HCT116 (cell line): ENCODE results near the gene SLITRK4. TPM values are rescaled to one million over a fixed set of nuclear protein-coding genes. Genes with fewer than 3 reads are reported as not detected.

Experiments used
- ATAC-seq: fragments of 200-7000 bp; cut with Tn5 transposase; 2 replicates; pipeline ENCODE4 v1.9.1; 2020; ENCODE audit warnings: mild to moderate bottlenecking, moderate library complexity
- BruUV-seq: library from RNA; stranded (reverse); fragments of 400-500 nt; replicated peaks from 2 replicates; lab custom pipeline; 2021; lab: Mats Ljungman, UMichigan
- CTCF ChIA-PET: fragments of 300-600 bp; sonication (Branson Sonifier 250); formaldehyde crosslinking; loops from one replicate; lab custom pipeline; 2021; ENCODE audit warnings: antibody characterized with exemption; lab: Charles Lee
- POLR2A ChIA-PET: fragments of 300-600, 350-600 bp; sonication (Branson Sonifier 250); formaldehyde crosslinking; loops from one replicate; lab custom pipeline; 2021; ENCODE audit warnings: antibody characterized with exemption; lab: Charles Lee
- RAD21 ChIA-PET, 2 experiments: fragments of 300-600 bp; sonication (Branson Sonifier 250); formaldehyde crosslinking; loops; one replicate each; lab custom pipeline; 2023; ENCODE audit warnings: low total read pairs in 2 of 2; ENCODE audit not compliant: uncharacterized antibody in 2 of 2, unreplicated experiment in 2 of 2, low non-redundant PET in 1 of 2; lab: Charles Lee
- DNase-seq: peaks from one replicate; pipeline ENCODE4 v3.0.0-alpha.2; 2010; ENCODE audit warnings: low read depth, low spot score
- H2AFZ ChIP-seq: fragments of 200-600 bp; shearing (Covaris generic), sonication (generic); 2 replicates; pipeline ENCODE4 v1.6.1; 2017; ENCODE audit warnings: low read depth, mixed run types, mixed read lengths, antibody characterized with exemption, low read length; ENCODE audit not compliant: poor library complexity, severe bottlenecking
- H3K27ac ChIP-seq: 2 replicates; pipeline ENCODE4 v1.5.1; 2012; ENCODE audit warnings: low read depth, low read length
- H3K27me3 ChIP-seq: fragments of 200-600 bp; sonication (generic); 2 replicates; pipeline ENCODE4 v1.6.1; 2016; ENCODE audit warnings: mixed run types, low read length, mixed read lengths; ENCODE audit not compliant: insufficient read depth
- H3K36me3 ChIP-seq, 2 experiments: fragments of 200-500 bp in 1 of 2; fragments of 200-600 bp in 1 of 2; sonication (Bioruptor generic) in 1 of 2; sonication (generic) in 1 of 2; 2 replicates each; pipeline versions ENCODE4 v1.5.1 to v1.6.1; 2014 to 2016; ENCODE audit warnings: low read length in 2 of 2, inconsistent platforms in 1 of 2, mixed read lengths in 1 of 2, mixed run types in 1 of 2; ENCODE audit not compliant: insufficient read depth in 2 of 2, control insufficient read depth in 1 of 2
- H3K4me1 ChIP-seq, 2 experiments: fragments of 200-600 bp in 1 of 2; sonication (generic) in 1 of 2; 2 replicates each; pipeline versions ENCODE4 v1.5.1 to v1.6.1; 2012 to 2017; ENCODE audit warnings: low read length in 2 of 2, inconsistent platforms in 1 of 2, mild to moderate bottlenecking in 1 of 2, mixed read lengths in 1 of 2, mixed run types in 1 of 2, moderate library complexity in 1 of 2; ENCODE audit not compliant: insufficient read depth in 2 of 2, control insufficient read depth in 1 of 2
- H3K4me2 ChIP-seq: fragments of 200-600 bp; sonication (generic); 2 replicates; pipeline ENCODE4 v1.6.1; 2017; ENCODE audit warnings: mixed run types, low read length, mixed read lengths
- H3K4me3 ChIP-seq, 2 experiments: fragments of 200-600 bp in 1 of 2; sonication (generic) in 1 of 2; replicated peaks in 1 of 2; 2 replicates each; pipeline ENCODE4 v1.5.1; 2011 to 2016; ENCODE audit warnings: low read length in 2 of 2, control low read depth in 1 of 2, low read depth in 1 of 2, mild to moderate bottlenecking in 1 of 2, mixed read lengths in 1 of 2, mixed run types in 1 of 2
- H3K79me2 ChIP-seq: fragments of 200-600 bp; sonication (generic); 2 replicates; pipeline ENCODE4 v1.6.1; 2017; ENCODE audit warnings: mild to moderate bottlenecking, mixed run types, low read length, moderate library complexity, mixed read lengths; ENCODE audit not compliant: insufficient read depth
- H3K9ac ChIP-seq: fragments of 200-600 bp; sonication (generic); 2 replicates; pipeline ENCODE4 v1.6.1; 2016; ENCODE audit warnings: low read length, mixed read lengths
- H3K9me2 ChIP-seq: fragments of 200-600 bp; sonication (generic), shearing (Covaris generic); 2 replicates; pipeline ENCODE4 v1.6.1; 2017; ENCODE audit warnings: mixed run types, mild to moderate bottlenecking, moderate library complexity; ENCODE audit not compliant: insufficient read depth
- H3K9me3 ChIP-seq, 2 experiments: fragments of 200-500 bp in 1 of 2; fragments of 200-600 bp in 1 of 2; sonication (Bioruptor generic) in 1 of 2; sonication (generic) in 1 of 2; 2 replicates each; pipeline ENCODE4 v1.6.1; 2014 to 2017; ENCODE audit warnings: low read length in 2 of 2, mixed read lengths in 2 of 2, inconsistent platforms in 1 of 2, low read depth in 1 of 2, mild to moderate bottlenecking in 1 of 2, mixed run types in 1 of 2, moderate library complexity in 1 of 2; ENCODE audit not compliant: control insufficient read depth in 1 of 2, insufficient read depth in 1 of 2
- H4K20me1 ChIP-seq: fragments of 200-600 bp; sonication (generic), shearing (Covaris generic); 2 replicates; pipeline ENCODE4 v1.6.1; 2017; ENCODE audit warnings: mixed run types, mild to moderate bottlenecking, moderate library complexity; ENCODE audit not compliant: insufficient read depth
- CBX3 ChIP-seq: IDR thresholded peaks from 2 replicates; pipeline ENCODE4 v1.6.1; 2012; ENCODE audit warnings: low read depth
- CEBPB ChIP-seq: IDR thresholded peaks from 2 replicates; pipeline ENCODE4 v1.6.1; 2012; ENCODE audit warnings: low read depth
- CTCF ChIP-seq, 3 experiments: fragments of 200-600 bp in 1 of 3; sonication (generic) in 1 of 3; IDR thresholded peaks in 2 of 3; conservative IDR thresholded peaks in 1 of 3; 2 replicates each; pipeline ENCODE4 v1.5.1; 2012 to 2017; ENCODE audit warnings: low read depth in 2 of 3, low read length in 2 of 3, antibody characterized with exemption in 1 of 3, borderline replicate concordance in 1 of 3, control low read depth in 1 of 3, mild to moderate bottlenecking in 1 of 3, mixed read lengths in 1 of 3, mixed run types in 1 of 3, moderate library complexity in 1 of 3; ENCODE audit not compliant: insufficient read depth in 1 of 3
- EGR1 ChIP-seq: IDR thresholded peaks from 2 replicates; pipeline ENCODE4 v1.6.1; 2012; ENCODE audit warnings: low read depth
- ELF1 ChIP-seq: IDR thresholded peaks from 2 replicates; pipeline ENCODE4 v1.6.1; 2012; ENCODE audit warnings: low read depth, borderline replicate concordance
- EZH2 ChIP-seq: fragments of 200-600 bp; sonication (generic); IDR thresholded peaks from 2 replicates; pipeline ENCODE4 v1.6.1; 2017; ENCODE audit warnings: antibody characterized with exemption, mixed run types
- EZH2phosphoT487 ChIP-seq: fragments of 200-600 bp; IDR thresholded peaks from 2 replicates; pipeline ENCODE4 v1.6.1; 2018; ENCODE audit warnings: antibody characterized with exemption, borderline replicate concordance
- JUND ChIP-seq: IDR thresholded peaks from 2 replicates; pipeline ENCODE4 v1.6.1; 2012
- MAX ChIP-seq: IDR thresholded peaks from 2 replicates; pipeline ENCODE4 v1.6.1; 2012
- POLR2A ChIP-seq: IDR thresholded peaks from 2 replicates; pipeline ENCODE4 v1.7.0; 2011; ENCODE audit warnings: borderline replicate concordance; ENCODE audit not compliant: insufficient read depth, insufficient read length; ENCODE audit errors: extremely low read depth
- RAD21 ChIP-seq: IDR thresholded peaks from 2 replicates; pipeline ENCODE4 v1.6.1; 2012; ENCODE audit warnings: low read depth, mild to moderate bottlenecking
- REST ChIP-seq: IDR thresholded peaks from 2 replicates; pipeline ENCODE4 v1.6.1; 2012; ENCODE audit warnings: low read depth
- SIN3A ChIP-seq: IDR thresholded peaks from 2 replicates; pipeline ENCODE4 v1.6.1; 2012; ENCODE audit warnings: low read depth
- SRF ChIP-seq: IDR thresholded peaks from 2 replicates; pipeline ENCODE4 v1.6.1; 2012; ENCODE audit warnings: low read depth
- TCF7L2 ChIP-seq: IDR thresholded peaks from 2 replicates; pipeline ENCODE4 v1.7.0; 2011; ENCODE audit warnings: borderline replicate concordance, inconsistent platforms; ENCODE audit not compliant: insufficient read depth, insufficient read length; ENCODE audit errors: extremely low read depth
- ZBTB33 ChIP-seq: IDR thresholded peaks from 2 replicates; pipeline ENCODE4 v1.6.1; 2011; ENCODE audit warnings: mild to moderate bottlenecking, low read length, moderate library complexity; ENCODE audit not compliant: insufficient replicate concordance; ENCODE audit errors: extremely low read depth
- ZFX ChIP-seq: fragments of 450-650 bp; IDR thresholded peaks from 2 replicates; pipeline ENCODE4 v1.6.1; 2017
- ZNF274 ChIP-seq: fragments of 200-500 bp; sonication (Bioruptor generic); IDR thresholded peaks from 2 replicates; pipeline ENCODE4 v1.6.1; 2014; ENCODE audit warnings: mild to moderate bottlenecking, low read depth, low read length, inconsistent platforms
- intact Hi-C: fragments of 100-400 bp; cut with micrococcal nuclease; formaldehyde crosslinking; loops from 2 replicates; pipeline ENCODE4 v1.10.0; 2022
- total RNA-seq: library from RNA; stranded (reverse); gene quantifications from one replicate; pipeline ENCODE4 v1.2.1, GENCODE V29; 2021; ENCODE audit not compliant: unreplicated experiment

The SLITRK4 gene
- total RNA-seq, 1 experiment from 2014 or later = not detected

GRCh38 chrX:143663755-143664154 lies 27.9 kb upstream of the SLITRK4 start:
- ChIA-PET POLR2A (no interaction called here), RAD21 (no interaction called here)
- Histone ChIP-seq H3K4me3 (no peak overlapping the region), H2AFZ (no peak overlapping the region), H3K4me2 (no peak overlapping the region), H3K9me3 (no peaks in the 10 kb centered on the region), H3K4me1 (no peaks in the 10 kb centered on the region), H3K36me3 (no peaks in the 10 kb centered on the region), H4K20me1 (no peaks in the 10 kb centered on the region), H3K27ac (no peak overlapping the region), H3K79me2 (no peaks in the 10 kb centered on the region), H3K9ac (no peak overlapping the region)
- intact Hi-C loops = no loop called here
- no TSS peak for BruUV-seq
- no peak for TF ChIP-seq MAX
- TF ChIP-seq JUND = no peak
- no peak for TF ChIP-seq POLR2A
- no peak for TF ChIP-seq CBX3
- TF ChIP-seq EZH2phosphoT487 = no peak
- TF ChIP-seq REST = no peak
- TF ChIP-seq SIN3A = no peak
- no peak for TF ChIP-seq CTCF (IDR thresholded peaks at IDR 0.05 in 2 of 3, conservative IDR thresholded peaks at IDR 0.05 in 1 of 3; ENCODE audit: borderline replicate concordance in 1 of 3, insufficient read depth in 1 of 3, low read depth in 2 of 3, low read length in 2 of 3)
- TF ChIP-seq SRF = no peak
- no peak for TF ChIP-seq ELF1
- TF ChIP-seq EZH2 = no peak
- no peak for TF ChIP-seq ZBTB33
- no peak for TF ChIP-seq ZFX
- TF ChIP-seq TCF7L2 = no peak
- TF ChIP-seq CEBPB = no peak
- TF ChIP-seq ZNF274 = no peak
- no peak for TF ChIP-seq RAD21
- no peak for TF ChIP-seq EGR1
- TF ChIP-seq, all 23 proteins: peak for 0
- CTCF ChIA-PET = no interaction called here
- DNase-seq (no peak), ATAC-seq (no peak)
- Histone ChIP-seq H3K27me3 (no peaks in the 10 kb centered on the region), H3K9me2 (no peaks in the 10 kb centered on the region)
